HG03066 (cell line): ENCODE data around the gene EPM2AIP1.
"Not testable (repeated sequence)": the region's sequence is repeated elsewhere in the genome, so short reads cannot be mapped to it uniquely, and the experiment has no call there.

Source experiments
- ATAC-seq: cut with Tn5 transposase; IDR thresholded peaks from one replicate; pipeline ENCODE4 v1.9.1; 2021; ENCODE audit warnings: low read depth; ENCODE audit not compliant: unreplicated experiment

The EPM2AIP1 gene

GRCh38 chr3:36992806-36993325 lies at the start of gene EPM2AIP1:
Gene EPM2AIP1 (minus strand): TSS chr3:36993131. CDS start chr3:36993077, 54 bp downstream.
- ATAC-seq, result peak; percentile 82

GRCh38 chr3:37042712-37043111 lies 49.8 kb upstream of the EPM2AIP1 start:
- not testable (repeated sequence) for ATAC-seq

- no peak for ATAC-seq
These were observed 48.7 kb upstream of the EPM2AIP1 start for GRCh38 chr3:37041546-37042195.

DNA sequence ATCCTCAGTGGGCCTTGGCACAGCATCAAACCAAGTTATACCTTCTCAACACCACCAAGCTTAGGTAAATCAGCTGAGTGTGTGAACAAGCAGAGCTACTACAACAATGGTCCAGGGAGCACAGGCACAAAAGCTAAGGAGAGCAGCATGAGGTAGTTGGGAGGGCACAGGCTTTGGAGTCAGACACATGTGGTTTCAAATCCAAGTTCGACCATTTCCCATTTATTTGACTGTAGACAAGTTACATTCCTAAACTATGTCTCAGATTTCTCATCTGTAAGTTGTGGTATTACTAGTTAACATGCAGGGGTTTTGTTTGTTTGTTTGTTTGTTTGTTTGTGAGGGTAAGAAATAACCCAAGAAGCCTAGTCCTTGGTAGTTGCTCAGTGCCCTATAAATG lies 47.3 kb upstream of the EPM2AIP1 start:
- no peak for ATAC-seq

DNA sequence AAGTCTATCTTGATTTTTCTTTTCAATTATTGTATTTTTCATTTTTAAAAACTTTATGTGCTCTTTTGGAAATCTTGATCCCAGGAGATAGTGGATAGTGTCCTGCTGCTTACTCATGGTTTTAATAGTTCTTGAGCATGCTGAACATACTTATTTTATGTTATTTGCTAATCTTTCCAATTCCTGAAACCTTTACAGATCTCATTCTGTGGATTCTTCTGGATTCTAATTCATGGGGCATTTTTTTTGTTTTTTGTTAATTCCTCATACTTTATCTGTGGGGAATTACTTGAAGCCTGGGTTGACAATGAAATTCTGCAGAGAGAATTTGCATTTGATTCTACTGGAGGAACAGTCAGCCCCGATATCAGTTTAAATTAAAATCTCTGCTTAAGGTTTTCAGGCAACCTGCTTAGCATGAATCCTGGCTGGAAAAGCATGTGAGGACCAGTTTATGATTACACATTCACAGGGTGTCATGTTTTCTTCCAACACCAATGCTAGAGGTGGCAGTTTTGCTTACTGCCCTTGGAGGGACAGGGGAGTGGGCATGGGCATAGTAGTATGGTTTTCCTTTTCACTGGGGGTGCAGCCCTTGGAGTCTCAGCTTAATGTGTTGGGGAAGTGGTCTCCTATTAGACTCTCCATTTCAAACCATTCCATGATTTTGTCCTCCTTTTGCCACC lies 46.4 kb upstream of the EPM2AIP1 start:
- ATAC-seq, result no peak

DNA sequence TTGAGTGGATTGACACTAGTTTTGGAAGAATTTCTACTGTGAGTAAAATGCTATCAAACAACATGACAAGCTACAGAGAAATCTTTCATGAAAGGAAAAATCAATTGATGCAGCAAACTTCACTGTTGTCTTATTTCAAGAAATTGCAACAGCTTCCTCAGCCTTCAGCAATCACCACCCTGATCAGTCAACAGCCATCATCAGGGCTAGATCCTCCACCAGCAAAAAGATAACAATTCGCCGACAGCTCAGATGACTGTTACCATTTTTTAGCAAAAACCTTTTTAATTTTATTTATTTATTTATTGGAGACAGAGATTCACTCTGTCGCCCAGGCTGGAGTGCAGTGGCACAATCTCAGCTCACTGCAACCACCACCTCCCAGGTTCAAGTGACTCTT lies 44.4 kb upstream of the EPM2AIP1 start:
- ATAC-seq, result no peak

- no peak for ATAC-seq
These were observed 40.0 kb upstream of the EPM2AIP1 start for GRCh38 chr3:37032961-37033360.

DNA sequence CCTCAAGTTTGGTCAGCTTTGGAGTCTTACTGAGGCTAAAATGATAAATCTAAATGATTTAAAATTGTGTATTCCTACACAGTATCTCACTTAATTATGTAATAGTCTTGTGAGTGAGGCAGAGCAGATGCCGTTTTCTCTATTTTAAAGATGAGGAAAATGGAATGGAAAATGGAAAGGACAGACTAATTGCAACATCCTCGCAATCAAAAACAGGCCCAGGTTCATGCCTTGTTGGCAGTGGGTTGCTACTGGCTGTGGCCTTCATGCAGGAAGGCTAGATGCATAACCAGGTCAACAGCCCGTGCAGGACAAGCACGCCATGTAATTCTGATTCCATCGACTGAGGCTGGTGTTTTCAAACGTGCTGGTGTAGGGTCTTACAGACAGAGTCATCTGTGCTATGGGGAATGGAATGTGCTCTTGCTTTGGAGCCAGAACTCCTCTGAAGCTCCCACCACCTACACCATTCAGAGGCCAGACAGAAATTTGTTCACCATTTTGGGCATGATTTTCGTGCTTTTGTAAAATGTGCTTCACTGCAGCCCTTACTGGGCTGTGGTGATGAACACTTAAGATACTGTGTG lies 38.3 kb upstream of the EPM2AIP1 start:
- ATAC-seq, result no peak

GRCh38 chr3:37030588-37030987 lies 37.7 kb upstream of the EPM2AIP1 start:
- no peak for ATAC-seq

DNA sequence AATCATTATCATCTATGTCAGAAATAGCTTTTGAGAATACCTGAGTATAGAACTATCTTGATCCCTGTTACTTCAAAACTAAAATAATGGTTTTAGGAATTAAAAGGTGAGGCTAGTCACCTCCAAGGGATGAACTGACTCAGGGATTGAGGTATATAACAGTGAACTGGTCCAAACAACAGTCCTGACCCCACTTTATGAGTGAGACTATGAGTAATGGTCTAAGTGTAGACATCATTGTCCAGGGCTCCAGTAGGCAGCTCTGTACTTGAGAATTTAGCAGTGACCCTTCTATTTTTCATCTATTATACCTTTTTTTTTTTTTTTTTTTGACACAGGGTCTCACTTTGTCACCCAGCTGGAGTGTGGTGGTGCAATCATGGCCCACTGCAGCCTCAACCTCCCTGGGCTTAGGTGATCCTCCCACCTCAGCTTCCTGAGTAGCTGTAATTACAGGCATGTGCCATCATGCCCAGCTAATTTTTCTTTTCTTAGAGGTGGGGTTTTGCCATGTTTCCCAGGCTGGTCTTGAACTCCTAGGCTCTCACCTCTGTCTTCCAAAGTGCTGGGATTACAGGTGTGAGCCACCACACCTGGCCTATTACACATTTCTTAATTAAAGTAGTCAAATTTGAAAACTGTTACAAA lies 36.7 kb upstream of the EPM2AIP1 start:
- no peak for ATAC-seq

DNA sequence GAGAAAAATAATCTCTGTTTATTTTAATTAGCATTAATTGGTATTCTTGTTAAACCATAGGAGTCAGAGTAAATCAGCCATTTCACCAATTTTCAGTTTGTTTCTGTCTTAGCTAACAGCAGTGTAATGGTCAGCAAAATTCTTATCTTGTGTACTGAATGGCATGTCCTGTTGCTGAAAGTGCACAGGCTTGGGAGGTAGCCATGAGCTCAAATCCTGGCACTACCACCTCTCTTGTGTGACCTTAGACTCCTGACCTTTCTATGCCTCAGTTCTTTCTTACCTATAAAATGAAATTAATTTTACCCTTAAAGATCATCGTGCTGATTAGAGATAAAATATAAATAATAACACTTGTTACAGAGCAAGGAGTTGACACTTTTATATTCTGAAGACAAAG lies 36.2 kb upstream of the EPM2AIP1 start:
- no peak for ATAC-seq

- no peak for ATAC-seq
These were observed 35.4 kb upstream of the EPM2AIP1 start for GRCh38 chr3:37028329-37028728.

- ATAC-seq, result no peak
These were observed 33.9 kb upstream of the EPM2AIP1 start for GRCh38 chr3:37026851-37027250.

DNA sequence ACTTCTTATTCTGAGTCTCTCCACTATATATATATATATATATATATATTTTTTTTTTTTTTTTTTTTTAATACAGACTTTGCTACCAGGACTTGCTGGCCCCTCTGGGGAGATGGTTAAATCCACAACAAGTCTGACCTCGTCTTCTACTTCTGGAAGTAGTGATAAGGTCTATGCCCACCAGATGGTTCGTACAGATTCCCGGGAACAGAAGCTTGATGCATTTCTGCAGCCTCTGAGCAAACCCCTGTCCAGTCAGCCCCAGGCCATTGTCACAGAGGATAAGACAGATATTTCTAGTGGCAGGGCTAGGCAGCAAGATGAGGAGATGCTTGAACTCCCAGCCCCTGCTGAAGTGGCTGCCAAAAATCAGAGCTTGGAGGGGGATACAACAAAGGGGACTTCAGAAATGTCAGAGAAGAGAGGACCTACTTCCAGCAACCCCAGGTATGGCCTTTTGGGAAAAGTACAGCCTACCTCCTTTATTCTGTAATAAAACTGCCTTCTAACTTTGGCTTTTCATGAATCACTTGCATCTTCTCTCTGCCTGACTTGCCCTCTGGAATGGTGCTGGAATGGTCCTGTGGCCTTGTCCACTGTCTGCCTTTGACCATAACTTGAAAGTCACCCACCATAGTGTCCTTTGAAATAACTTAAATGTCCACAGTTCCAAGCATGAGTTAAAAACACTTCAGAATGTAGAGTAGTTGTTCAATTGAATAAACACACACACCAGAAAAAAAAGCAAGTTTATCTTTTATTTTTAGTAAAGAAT lies 32.8 kb upstream of the EPM2AIP1 start:
- ATAC-seq, result no peak

DNA sequence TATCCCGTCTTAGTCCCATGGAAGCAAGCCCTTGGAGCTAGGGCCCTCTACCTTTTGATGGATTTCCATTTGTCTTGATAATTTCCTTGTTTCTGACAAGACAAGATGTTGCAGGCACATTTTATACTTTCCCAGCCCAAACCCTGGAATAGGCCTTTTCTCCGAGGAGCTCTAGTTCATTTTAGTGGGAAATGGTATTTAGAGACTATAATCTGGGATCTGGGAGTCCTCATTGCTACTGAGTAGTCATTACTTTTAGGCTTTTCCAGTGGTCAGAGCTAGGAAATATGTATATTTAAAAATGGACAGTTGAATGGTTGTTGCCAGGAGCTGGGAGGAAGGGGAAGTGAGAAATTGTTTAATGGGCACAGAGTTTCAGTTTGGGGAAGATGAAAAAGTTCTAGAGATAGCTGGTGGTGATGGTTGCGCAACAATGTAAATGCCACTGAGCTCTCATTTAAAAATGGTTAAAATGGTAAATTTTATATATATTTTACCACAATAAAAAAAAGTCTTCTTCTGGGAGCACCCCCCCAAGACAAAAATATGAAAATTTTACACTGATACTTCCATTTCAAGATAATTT lies 32.0 kb upstream of the EPM2AIP1 start:
- no peak for ATAC-seq

GRCh38 chr3:37024092-37024491 lies 31.2 kb upstream of the EPM2AIP1 start:
- ATAC-seq, result no peak

GRCh38 chr3:37017683-37018082 lies 24.8 kb upstream of the EPM2AIP1 start:
- ATAC-seq, result no peak

DNA sequence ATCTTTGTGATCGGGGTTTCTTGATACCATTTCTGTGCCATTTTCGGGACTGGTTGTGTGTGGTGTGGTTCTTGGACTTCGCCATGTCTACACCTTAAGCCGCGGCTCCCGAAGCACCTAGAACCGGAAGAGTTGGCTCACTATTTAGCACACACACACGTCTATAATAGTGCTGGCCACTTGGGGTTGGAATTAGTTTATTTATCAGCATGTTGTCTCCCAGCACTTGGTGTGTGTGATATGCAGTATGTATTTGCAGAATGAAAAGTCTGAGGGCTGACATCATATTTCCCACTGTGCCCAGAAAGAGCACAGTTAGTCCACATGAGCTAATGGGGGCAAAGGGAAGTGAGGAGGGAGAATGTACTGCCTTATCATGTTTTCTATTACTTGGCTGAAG lies 24.0 kb upstream of the EPM2AIP1 start:
- ATAC-seq, result no peak

DNA sequence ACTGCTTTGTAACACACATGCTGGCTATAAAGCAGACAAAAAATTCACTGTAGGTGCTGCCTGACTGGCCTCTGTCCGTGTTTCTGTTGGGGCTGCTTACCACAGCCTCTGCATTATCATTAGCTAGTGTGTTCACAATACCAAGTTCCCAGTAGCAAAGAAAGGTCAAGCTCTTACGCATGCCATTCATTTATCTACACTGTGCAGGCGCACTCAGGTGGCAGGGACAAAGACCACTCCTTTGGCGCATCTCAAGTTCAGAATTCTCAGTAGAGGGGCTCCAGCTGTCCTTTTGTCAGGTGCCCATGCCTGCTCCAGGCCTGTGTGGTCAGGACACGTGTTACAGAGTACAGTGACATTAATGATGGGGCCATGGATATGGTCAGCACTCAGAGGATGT lies 22.7 kb upstream of the EPM2AIP1 start:
- no peak for ATAC-seq

DNA sequence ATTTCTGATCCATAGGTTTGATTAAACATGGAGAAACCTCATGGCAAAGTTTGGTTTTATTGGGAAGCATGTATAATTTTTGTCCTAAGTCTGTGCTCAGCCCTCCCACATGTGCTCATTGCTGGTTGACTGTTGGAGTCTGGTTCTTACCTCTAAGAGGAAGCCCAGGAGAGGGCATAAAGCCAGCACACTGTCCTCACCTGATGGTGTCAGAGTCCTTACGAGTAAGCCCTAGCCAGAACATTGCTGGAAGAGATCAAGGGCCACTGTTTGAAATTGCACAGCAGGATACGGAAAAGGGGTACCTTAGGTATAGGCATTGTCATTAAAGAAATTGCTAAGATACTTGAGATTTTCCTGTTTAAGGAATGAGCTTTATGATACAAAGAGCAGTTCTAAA lies 21.7 kb upstream of the EPM2AIP1 start:
- no peak for ATAC-seq
